Measurements from ENCODE around the gene TMPRSS4.
"Not testable (repeated sequence)": the region's sequence is repeated elsewhere in the genome, so short reads cannot be mapped to it uniquely, and the experiment has no call there.

TMPRSS4 gene

GRCh38 chr11:118056806-118057205, 20.1 kb upstream of the TMPRSS4 start:
- DNase-seq (ENCODE audit: low read depth in 2 of 2), result no peak

DNA sequence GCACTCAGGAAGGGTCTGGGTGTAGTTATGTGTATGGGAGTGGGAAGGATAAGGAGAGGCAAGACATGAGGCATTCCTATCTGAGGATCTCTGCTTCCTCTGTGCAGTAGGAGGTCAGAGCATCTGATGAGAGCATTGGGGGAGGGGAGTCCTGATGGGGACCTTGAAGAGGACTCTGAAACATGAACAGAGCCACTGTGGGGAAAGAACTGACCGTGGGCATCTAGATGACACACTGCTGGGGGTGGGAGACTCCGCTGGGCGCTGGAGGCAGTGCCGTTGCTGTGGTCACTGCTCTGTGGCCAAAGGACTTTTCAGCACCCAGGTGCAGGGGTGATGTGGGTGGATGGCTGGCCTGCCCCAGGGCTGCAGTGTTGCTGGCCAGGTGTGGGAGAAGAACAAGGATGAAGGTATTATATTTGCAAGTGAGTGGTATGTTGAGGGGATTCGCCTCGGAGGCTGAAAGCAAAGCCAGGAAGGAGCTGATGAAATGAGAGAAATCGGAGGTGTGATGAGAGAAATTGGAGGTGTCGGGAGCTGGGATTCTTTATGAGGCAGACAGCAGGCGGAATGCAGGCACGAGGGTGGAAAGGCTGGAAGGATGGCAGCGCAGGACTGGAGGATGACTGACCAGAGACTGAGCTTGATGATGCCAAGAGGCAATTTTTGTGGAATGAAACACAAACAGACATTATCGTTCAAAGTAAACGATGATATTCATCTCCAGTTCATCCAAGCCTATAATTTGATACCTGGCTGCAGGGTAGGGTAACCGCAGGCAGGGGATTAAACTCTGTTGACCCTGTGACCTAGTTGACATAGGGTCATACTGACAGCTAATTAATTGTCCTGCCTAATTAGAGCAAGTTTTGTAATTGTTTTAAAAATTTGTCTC, 19.4 kb upstream of the TMPRSS4 start:
- no peak for DNase-seq (ENCODE audit: low read depth in 2 of 2)

DNA sequence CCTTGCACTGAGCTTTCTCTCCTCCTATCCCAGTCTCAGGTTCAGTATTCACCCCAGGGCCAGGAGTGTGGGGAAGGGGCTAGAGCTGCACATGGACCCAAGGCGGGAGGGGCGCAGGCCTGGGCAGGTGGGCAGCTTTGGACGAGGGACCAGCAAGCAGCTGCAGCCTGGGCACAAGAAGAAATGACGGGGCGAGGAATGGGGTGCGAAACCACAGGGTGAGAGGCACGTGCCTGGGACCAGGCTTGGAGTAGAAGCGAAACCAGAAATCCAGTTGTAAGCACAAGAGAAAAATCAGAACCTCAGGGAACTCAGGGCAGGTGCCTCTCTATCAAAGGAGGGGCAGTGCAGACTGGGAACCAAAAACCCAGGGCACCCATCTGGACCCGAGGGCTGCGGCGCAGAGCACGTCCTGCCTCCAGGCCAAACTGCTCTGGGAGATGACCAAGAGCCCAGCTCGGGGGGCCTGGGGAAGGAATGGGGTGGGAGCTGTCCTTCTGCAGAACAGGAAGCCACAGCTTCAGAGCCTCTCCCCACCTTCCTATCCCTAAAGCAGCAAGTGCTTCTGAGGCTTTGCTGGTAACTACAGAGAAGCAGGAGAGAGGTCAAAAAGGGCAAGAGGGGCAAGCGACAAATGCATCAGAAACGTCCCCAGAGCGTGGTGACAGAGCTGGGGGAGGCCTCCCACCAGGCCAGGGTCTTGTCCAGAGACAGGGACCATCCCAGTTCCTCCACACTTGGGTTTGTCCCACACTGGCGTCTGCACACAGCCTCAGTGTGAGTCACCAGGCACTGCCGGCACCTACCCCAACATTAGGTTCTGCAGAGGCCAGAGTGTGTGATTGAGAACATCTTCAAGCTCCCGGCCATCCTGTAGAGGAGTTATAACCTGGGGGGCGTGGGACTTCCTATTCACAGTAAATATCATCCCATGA, 18.3 kb upstream of the TMPRSS4 start:
- DNase-seq (ENCODE audit: low read depth in 2 of 2), result no peak

DNA sequence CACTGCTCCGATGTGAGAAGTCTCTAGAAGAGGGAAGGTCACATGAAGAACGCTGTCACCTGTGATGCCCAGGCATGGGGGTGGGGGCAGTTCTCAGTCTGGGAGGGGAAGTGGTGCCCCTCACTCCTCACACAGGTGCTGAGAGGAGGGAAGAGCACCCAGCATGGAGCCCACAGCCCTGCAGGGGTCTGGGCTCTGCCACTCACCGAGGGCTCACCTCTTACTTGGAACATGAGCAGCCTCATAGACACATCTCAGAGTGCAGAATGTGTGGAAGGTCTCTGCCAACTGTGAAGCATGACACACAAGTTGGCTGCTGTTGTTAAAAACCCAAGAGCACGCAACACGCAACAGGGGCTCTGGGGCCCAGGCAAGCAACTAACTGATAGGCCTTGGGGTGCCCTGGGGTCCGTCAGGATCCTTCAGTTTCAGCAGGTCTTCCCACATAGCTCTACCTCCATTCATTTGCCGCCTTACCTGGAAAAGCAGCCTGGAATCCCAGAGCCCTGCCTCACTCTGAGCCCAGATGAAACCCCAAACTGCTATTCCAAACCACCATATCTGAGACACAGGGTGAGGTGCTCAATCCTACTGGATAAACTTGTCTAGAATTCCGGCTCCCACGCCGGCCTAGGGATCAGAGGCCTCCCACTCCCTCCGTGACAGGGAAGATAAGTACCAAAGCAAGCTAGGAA, 17.5 kb upstream of the TMPRSS4 start:
- no peak for DNase-seq (ENCODE audit: low read depth in 2 of 2)

DNA sequence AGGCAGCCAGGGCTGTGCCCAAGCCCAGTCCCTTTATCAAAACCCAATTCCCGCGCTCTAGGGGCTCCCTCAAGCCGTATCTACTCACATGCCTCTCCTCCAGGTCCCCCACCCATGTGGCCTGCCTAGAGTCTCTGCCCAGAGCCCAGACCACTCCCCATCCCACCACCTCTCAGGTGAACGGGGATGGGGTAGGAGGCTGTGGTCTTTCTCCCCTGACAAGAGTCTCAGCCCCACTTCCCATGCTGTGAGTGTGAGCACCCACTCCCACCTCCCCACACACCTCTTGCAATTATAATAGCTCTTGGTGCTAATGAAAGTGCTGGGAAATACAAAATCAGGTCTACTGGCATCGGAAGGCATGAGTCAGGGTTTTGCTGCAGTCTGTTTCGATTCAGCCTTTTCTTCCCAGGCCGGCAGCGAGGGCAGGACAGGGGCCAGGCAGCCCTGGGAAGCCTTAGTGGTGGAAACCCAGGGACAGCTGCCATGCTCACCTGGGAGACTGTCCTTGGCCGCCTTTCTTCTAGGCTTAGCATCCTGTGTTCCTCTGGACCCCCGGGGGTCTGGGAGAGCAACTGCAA, 16.7 kb upstream of the TMPRSS4 start:
- no peak for DNase-seq (ENCODE audit: low read depth in 2 of 2)

DNA sequence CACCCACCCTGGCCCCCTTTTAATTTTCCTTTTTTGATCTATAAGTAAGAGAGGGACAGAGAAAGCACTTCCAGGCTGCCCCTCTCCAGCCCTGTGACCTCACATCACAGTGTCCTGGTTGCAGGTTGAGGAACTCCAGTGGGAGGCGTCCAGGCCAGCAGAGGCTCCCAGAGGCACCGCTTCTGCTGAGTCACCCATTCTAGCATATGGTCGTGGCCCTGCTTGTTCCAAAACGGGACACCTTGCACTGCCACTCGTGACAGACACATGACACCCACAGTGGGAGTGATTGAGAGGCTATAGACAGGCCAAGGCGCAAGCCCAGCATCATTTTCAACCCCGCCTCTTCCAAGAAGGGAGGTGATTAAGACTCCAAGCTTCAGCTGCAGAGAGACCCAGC, 16.0 kb upstream of the TMPRSS4 start:
- DNase-seq (ENCODE audit: low read depth in 2 of 2), result no peak

GRCh38 chr11:118061586-118062125, 15.2 kb upstream of the TMPRSS4 start:
- no peak for DNase-seq (ENCODE audit: low read depth in 2 of 2)

GRCh38 chr11:118062181-118062580, 14.7 kb upstream of the TMPRSS4 start:
- not testable (repeated sequence) for DNase-seq (ENCODE audit: low read depth in 2 of 2)

GRCh38 chr11:118062631-118063030, 14.2 kb upstream of the TMPRSS4 start:
- not testable (repeated sequence) for DNase-seq (ENCODE audit: low read depth in 2 of 2)

- no peak for DNase-seq (ENCODE audit: low read depth in 2 of 2)
Observed at GRCh38 chr11:118064956-118065355, 11.9 kb upstream of the TMPRSS4 start.

- no peak for DNase-seq (ENCODE audit: low read depth in 2 of 2)
Observed at GRCh38 chr11:118065384-118065783, 11.5 kb upstream of the TMPRSS4 start.

DNA sequence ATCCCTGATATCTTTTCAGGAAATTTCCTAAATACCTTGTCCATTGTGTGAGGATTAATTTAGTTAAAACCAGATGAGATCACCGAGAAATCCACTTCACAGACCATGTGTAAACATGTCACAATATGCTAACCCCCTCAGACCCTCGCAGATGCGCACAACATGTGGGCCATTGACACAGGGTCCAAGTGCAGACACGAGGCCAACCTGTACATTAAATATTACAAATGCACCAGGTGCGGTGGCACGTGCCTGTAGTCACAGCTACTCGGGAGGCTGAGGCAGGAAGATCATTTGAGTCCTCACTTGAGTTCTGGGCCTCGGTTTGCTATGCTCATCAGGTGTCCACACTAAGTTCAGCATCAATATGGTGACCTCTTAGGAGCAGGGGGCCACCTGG, 9.9 kb upstream of the TMPRSS4 start:
- DNase-seq (ENCODE audit: low read depth in 2 of 2), result no peak

GRCh38 chr11:118068206-118068944, 8.5 kb upstream of the TMPRSS4 start:
- no peak for DNase-seq (ENCODE audit: low read depth in 2 of 2)

GRCh38 chr11:118068945-118069612, 7.8 kb upstream of the TMPRSS4 start:
- no peak for DNase-seq (ENCODE audit: low read depth in 2 of 2)

- DNase-seq (ENCODE audit: low read depth in 2 of 2), result no peak
Observed at GRCh38 chr11:118071416-118072030, 5.4 kb upstream of the TMPRSS4 start.

GRCh38 chr11:118073554-118073953, 3.3 kb upstream of the TMPRSS4 start:
- DNase-seq (ENCODE audit: low read depth in 2 of 2), result no peak

DNA sequence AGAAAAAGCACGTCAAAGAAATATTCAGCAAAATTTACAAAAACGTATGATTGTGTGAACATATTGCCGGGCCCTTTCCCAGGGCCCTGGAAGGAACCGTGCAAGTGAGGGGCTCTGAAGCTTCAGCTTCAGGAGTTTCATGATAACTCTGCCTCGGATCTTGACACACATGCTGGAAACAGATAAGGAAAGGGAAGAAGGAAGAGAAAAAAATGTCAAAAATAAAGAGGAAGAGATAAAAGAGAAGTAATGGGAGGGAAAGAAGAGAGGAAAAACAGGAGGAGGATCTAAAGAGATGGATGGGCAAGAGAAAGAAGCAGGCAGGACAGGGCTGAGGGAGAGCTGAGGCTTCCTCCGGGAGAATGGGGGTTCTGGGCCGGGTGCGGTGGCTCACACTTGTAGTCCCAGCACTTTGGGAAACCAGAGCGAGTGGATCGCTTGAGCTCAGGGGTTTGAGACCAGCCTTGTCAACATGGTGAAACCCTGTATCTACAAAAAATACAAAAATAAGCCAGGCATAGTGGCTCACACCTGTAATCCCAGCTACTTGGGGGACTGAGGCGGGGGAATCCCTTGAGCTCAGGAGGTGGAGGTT, 2.7 kb upstream of the TMPRSS4 start:
- DNase-seq (ENCODE audit: low read depth in 2 of 2), result no peak

- DNase-seq (ENCODE audit: low read depth in 2 of 2), result no peak
Observed at GRCh38 chr11:118074785-118075184, 2.1 kb upstream of the TMPRSS4 start.

GRCh38 chr11:118078911-118079411, 2.1 kb downstream of the TMPRSS4 start:
- no peak for DNase-seq (ENCODE audit: low read depth in 2 of 2)

All from stimulated activated CD8-positive, alpha-beta memory T cell treated with anti-CD3 and anti-CD28 coated beads, Interleukin-15, amount 100 ng/mL, for 48 hours (primary cell).